MM.1S (cell line): ENCODE results near the gene DPP6.

ENCODE experiments used
- EZH2 ChIP-seq: fragments of 300-600 bp; sonication (generic); optimal IDR thresholded peaks from 2 replicates; pipeline ENCODE3; 2017; ENCODE audit warnings: low read depth, mild to moderate bottlenecking, antibody characterized with exemption, low read length, mixed read lengths
- EZH2phosphoT487 ChIP-seq: fragments of 300-600 bp; sonication (generic); IDR thresholded peaks from 2 replicates; pipeline ENCODE4 v1.6.1; 2018; ENCODE audit warnings: antibody characterized with exemption, low read length
- TF ChIP-seq, protein P1 (sequence below): fragments of 300-600 bp; sonication (generic); IDR thresholded peaks from 2 replicates; pipeline ENCODE4 v1.5.1; 2016; ENCODE audit warnings: antibody characterized with exemption, low read length, mixed read lengths

DNA sequence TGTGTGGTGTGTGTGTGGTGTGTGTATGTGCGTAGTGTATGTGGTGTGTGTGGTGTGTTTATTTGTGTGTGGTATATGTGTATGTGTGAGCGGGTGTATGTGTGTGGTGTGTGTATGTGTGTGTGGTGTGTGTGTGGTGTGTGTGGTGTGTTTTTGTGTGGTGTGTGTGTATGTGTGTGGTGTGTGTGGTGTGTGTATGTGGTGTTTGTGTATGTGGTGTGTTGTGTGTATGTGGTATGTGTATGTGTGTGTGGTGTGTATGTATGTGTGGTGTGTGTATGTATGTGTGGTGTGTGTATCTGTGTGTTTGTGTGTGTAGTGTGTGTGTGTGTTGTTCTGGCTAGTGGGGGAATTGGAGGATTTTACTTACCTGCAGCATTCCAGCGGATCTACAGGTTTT, 523.3 kb downstream of the DPP6 start:
- TF ChIP-seq, protein P1, sequence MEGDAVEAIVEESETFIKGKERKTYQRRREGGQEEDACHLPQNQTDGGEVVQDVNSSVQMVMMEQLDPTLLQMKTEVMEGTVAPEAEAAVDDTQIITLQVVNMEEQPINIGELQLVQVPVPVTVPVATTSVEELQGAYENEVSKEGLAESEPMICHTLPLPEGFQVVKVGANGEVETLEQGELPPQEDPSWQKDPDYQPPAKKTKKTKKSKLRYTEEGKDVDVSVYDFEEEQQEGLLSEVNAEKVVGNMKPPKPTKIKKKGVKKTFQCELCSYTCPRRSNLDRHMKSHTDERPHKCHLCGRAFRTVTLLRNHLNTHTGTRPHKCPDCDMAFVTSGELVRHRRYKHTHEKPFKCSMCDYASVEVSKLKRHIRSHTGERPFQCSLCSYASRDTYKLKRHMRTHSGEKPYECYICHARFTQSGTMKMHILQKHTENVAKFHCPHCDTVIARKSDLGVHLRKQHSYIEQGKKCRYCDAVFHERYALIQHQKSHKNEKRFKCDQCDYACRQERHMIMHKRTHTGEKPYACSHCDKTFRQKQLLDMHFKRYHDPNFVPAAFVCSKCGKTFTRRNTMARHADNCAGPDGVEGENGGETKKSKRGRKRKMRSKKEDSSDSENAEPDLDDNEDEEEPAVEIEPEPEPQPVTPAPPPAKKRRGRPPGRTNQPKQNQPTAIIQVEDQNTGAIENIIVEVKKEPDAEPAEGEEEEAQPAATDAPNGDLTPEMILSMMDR, result no peak
- no peak for TF ChIP-seq EZH2
- no peak for TF ChIP-seq EZH2phosphoT487
